ENCODE data around the gene KATNAL2. TPM values are rescaled to one million over a fixed set of nuclear protein-coding genes. Genes with fewer than 3 reads are reported as not detected.

Gene KATNAL2
- 1 to 10 TPM; 1.8 to 3.9 TPM for total RNA-seq
- long read RNA-seq, donor 1, partial matches to known transcripts = 0 of 5 reads
- long read RNA-seq, donor 1, other reads (novel, unspliced or antisense) = 5 of 5 reads
- long read RNA-seq, donor 2, partial matches to known transcripts = 0 of 4 reads
- long read RNA-seq, donor 2, other reads (novel, unspliced or antisense) = 4 of 4 reads

GRCh38 chr18:46917108-46917802, at the start of gene KATNAL2, which contains the start of gene PIAS2:
Gene KATNAL2, plus strand, starts transcription at chr18:46917602. Its CDS starts 29,271 bp downstream, at chr18:46946873.
Gene PIAS2, minus strand, starts transcription at chr18:46917507. Its CDS starts 162 bp downstream, at chr18:46917345.
- peak; percentile 92 for DNase-seq (ENCODE audit: low spot score)
- intact Hi-C loops (cut with DNase I) = no loop called here

- no peak for DNase-seq (ENCODE audit: low spot score)
- intact Hi-C loops (cut with DNase I) = loop anchor here in 1 of 2 donors (5.0 kb wide), 1 partner anchor 244 kb away; no protein-coding TSS in a partner anchor
Measured at GRCh38 chr18:46868169-46868921, 49.1 kb upstream of the KATNAL2 start.

- intact Hi-C loops (cut with DNase I) = no loop called here
- DNase-seq (ENCODE audit: low spot score) = no peak
Measured at GRCh38 chr18:46877329-46877987, 39.9 kb upstream of the KATNAL2 start.

- DNase-seq (ENCODE audit: low spot score) = no peak
- intact Hi-C loops (cut with DNase I) = no loop called here
Measured at GRCh38 chr18:46883180-46883579, 34.2 kb upstream of the KATNAL2 start.

GRCh38 chr18:46886893-46887292, 30.5 kb upstream of the KATNAL2 start:
- intact Hi-C loops (cut with DNase I) = no loop called here
- no peak for DNase-seq (ENCODE audit: low spot score)

- intact Hi-C loops (cut with DNase I) = no loop called here
- no peak for DNase-seq (ENCODE audit: low spot score)
Measured at GRCh38 chr18:46888965-46889364, 28.4 kb upstream of the KATNAL2 start.

GRCh38 chr18:46891742-46892214, 25.6 kb upstream of the KATNAL2 start:
- intact Hi-C loops (cut with DNase I) = no loop called here
- no peak for DNase-seq (ENCODE audit: low spot score)

GRCh38 chr18:46892842-46893241, 24.6 kb upstream of the KATNAL2 start:
- no peak for DNase-seq (ENCODE audit: low spot score)
- intact Hi-C loops (cut with DNase I) = no loop called here

GRCh38 chr18:46893360-46893759, 24.0 kb upstream of the KATNAL2 start:
- intact Hi-C loops (cut with DNase I) = no loop called here
- DNase-seq (ENCODE audit: low spot score) = no peak

- intact Hi-C loops (cut with DNase I) = no loop called here
- no peak for DNase-seq (ENCODE audit: low spot score)
Measured at GRCh38 chr18:46894124-46894523, 23.3 kb upstream of the KATNAL2 start.

- intact Hi-C loops (cut with DNase I) = no loop called here
- no peak for DNase-seq (ENCODE audit: low spot score)
Measured at GRCh38 chr18:46899274-46899948, 18.0 kb upstream of the KATNAL2 start.

- intact Hi-C loops (cut with DNase I) = no loop called here
- DNase-seq (ENCODE audit: low spot score) = no peak
Measured at GRCh38 chr18:46903406-46903805, 14.0 kb upstream of the KATNAL2 start.

GRCh38 chr18:46909497-46909896, 7.9 kb upstream of the KATNAL2 start:
- DNase-seq (ENCODE audit: low spot score) = no peak
- intact Hi-C loops (cut with DNase I) = no loop called here

GRCh38 chr18:46910856-46911255, 6.5 kb upstream of the KATNAL2 start:
- no peak for DNase-seq (ENCODE audit: low spot score)
- intact Hi-C loops (cut with DNase I) = no loop called here

- intact Hi-C loops (cut with DNase I) = no loop called here
- DNase-seq (ENCODE audit: low spot score) = no peak
Measured at GRCh38 chr18:46915800-46916550, 1.4 kb upstream of the KATNAL2 start.

GRCh38 chr18:46916551-46917107, 773 bp upstream of the KATNAL2 start:
- no peak for DNase-seq (ENCODE audit: low spot score)
- intact Hi-C loops (cut with DNase I) = no loop called here

GRCh38 chr18:46917803-46918600, 600 bp downstream of the KATNAL2 start:
- intact Hi-C loops (cut with DNase I) = no loop called here
- DNase-seq (ENCODE audit: low spot score) = no peak

Data from posterior vena cava (tissue), 2 donors.